Fibroblast of the aortic adventitia (primary cell): ENCODE data around the gene VLDLR. TPM values are rescaled to one million over a fixed set of nuclear protein-coding genes. Genes with fewer than 3 reads are reported as not detected.

Experiments used
- DNase-seq: peaks from one replicate; pipeline ENCODE4 v3.0.0-alpha.2; 2010; ENCODE audit warnings: low read depth
- H3K4me3 ChIP-seq: 2 replicates; pipeline ENCODE4 v1.5.1; 2011; ENCODE audit warnings: low read depth, mild to moderate bottlenecking, control low read depth, low read length, moderate library complexity
- CTCF ChIP-seq: IDR thresholded peaks from 2 replicates; pipeline ENCODE4 v1.5.1; 2011; ENCODE audit warnings: mild to moderate bottlenecking, low read length, control low read depth, inconsistent platforms; ENCODE audit not compliant: insufficient read depth
- total RNA-seq: library from RNA; depleted of rRNA; stranded (reverse); fragments of >200 nt; gene quantifications from 2 replicates; pipeline ENCODE4 v1.2.3, GENCODE V29; 2012; ENCODE audit warnings: low replicate concordance

VLDLR gene
- 12.7 and 41.3 TPM in 2 replicates for total RNA-seq

- peak; percentile 34 for DNase-seq
- no peak for TF ChIP-seq CTCF
- H3K4me3 ChIP-seq, result peak within 1 kb of the TSS; percentile 84
These were observed at the start of gene VLDLR for GRCh38 chr9:2621722-2622460. VLDLR (plus strand) TSS chr9:2621787; CDS start chr9:2622190, 403 bp downstream.

- TF ChIP-seq CTCF, result no peak
- H3K4me3 ChIP-seq, result no peak overlapping the region
- DNase-seq, result no peak
These were observed 47.4 kb upstream of the VLDLR start for GRCh38 chr9:2574203-2574602.

- H3K4me3 ChIP-seq, result no peak overlapping the region
- no peak for DNase-seq
- no peak for TF ChIP-seq CTCF
These were observed 45.0 kb upstream of the VLDLR start for GRCh38 chr9:2576631-2577030.

GRCh38 chr9:2583308-2584013 lies 38.1 kb upstream of the VLDLR start:
- DNase-seq, result no peak

GRCh38 chr9:2591967-2592366 lies 29.6 kb upstream of the VLDLR start:
- no peak for DNase-seq
- no peak for TF ChIP-seq CTCF
- no peak overlapping the region for H3K4me3 ChIP-seq

More at GRCh38 chr9:2583308-2584013, 38.1 kb upstream of the VLDLR start:
- no peak overlapping the region for H3K4me3 ChIP-seq
- no peak for TF ChIP-seq CTCF

- no peak for DNase-seq
- H3K4me3 ChIP-seq, result no peak overlapping the region
- no peak for TF ChIP-seq CTCF
These were observed 27.8 kb upstream of the VLDLR start for GRCh38 chr9:2593744-2594143.
